H1 (cell line): ENCODE results near the gene CISTR. TPM values are rescaled to one million over a fixed set of nuclear protein-coding genes. Genes with fewer than 3 reads are reported as not detected.

Source experiments
- BRCA1 ChIP-seq: IDR thresholded peaks from 2 replicates; pipeline ENCODE4 v1.6.1; 2012; ENCODE audit warnings: low read depth, low read length, improper control_type of control experiment
- MAFK ChIP-seq: IDR thresholded peaks from 2 replicates; pipeline ENCODE4 v1.6.1; 2012; ENCODE audit warnings: low read depth, mild to moderate bottlenecking, improper control_type of control experiment, low read length
- PHF8 ChIP-seq: fragments of 200-600 bp; sonication (generic); conservative IDR thresholded peaks from 2 replicates; pipeline ENCODE4 v1.7.1; 2012; ENCODE audit warnings: low read depth, mild to moderate bottlenecking, inconsistent platforms, low read length, moderate library complexity
- POU5F1 ChIP-seq: IDR thresholded peaks from 2 replicates; pipeline ENCODE4 v1.6.1; 2011; ENCODE audit warnings: low read depth, mild to moderate bottlenecking, low read length, moderate library complexity
- SP1 ChIP-seq: IDR thresholded peaks from 2 replicates; pipeline ENCODE4 v1.6.1; 2011; ENCODE audit warnings: low read depth, low read length
- SP4 ChIP-seq: IDR thresholded peaks from 2 replicates; pipeline ENCODE4 v1.6.1; 2012; ENCODE audit warnings: low read length, inconsistent platforms
- SUZ12 ChIP-seq: fragments of 200-600 bp; sonication (generic); IDR thresholded peaks from 2 replicates; pipeline ENCODE4 v1.6.1; 2012; ENCODE audit warnings: mild to moderate bottlenecking, inconsistent platforms, low read length, moderate library complexity, mixed read lengths
- TAF7 ChIP-seq: optimal IDR thresholded peaks from 2 replicates; pipeline ENCODE3; 2011; ENCODE audit warnings: low read depth, mild to moderate bottlenecking, inconsistent platforms, low read length, moderate library complexity, borderline replicate concordance
- polyA plus RNA-seq, 7 experiments: library from polyadenylated mRNA; depleted of rRNA in 3 of 7; stranded (reverse) in 5 of 7; unstranded in 2 of 7; fragments of >200 nt in 5 of 7; fragments of 200-250 nt in 2 of 7; gene quantifications; 1 replicate in 5 of 7; 2 replicates in 1 of 7; 4 replicates in 1 of 7; pipeline versions ENCODE4 v1.2.1 to v1.2.3, GENCODE V29; 2011 to 2013; ENCODE audit warnings: missing spikeins in 2 of 7, mixed read lengths in 2 of 7
- total RNA-seq: library from RNA; stranded (reverse); fragmentation: NEBNext Ultra II Directional; extraction: Animal tissue kit (Norgen Biotek cat#: 25700); gene quantifications from 2 replicates; pipeline ENCODE4 v1.2.1, GENCODE V29; 2021
- TF ChIP-seq, protein P1 (sequence below), 3 experiments: IDR thresholded peaks; 1 replicate in 2 of 3; 2 replicates in 1 of 3; pipeline versions ENCODE4 v1.5.1 to v1.6.1; 2011; ENCODE audit warnings: low read length in 3 of 3, mild to moderate bottlenecking in 3 of 3, inconsistent platforms in 2 of 3, low read depth in 1 of 3, moderate library complexity in 1 of 3; ENCODE audit not compliant: insufficient read depth in 1 of 3; ENCODE audit errors: control extremely low read depth in 1 of 3

The CISTR gene
- total and polyA plus RNA-seq, 2 of the 8 experiments (the other 6 are each of a cell fraction or from before 2014, with no cell fraction given), result not detected

GRCh38 chr12:53747095-53747494 is 4.7 kb downstream of the CISTR start (continued):
- TF ChIP-seq PHF8 (no peak), MAFK (no peak), BRCA1 (no peak), POU5F1 (no peak), TAF7 (no peak), SP4 (no peak), SUZ12 (no peak), SP1 (no peak)
- TF ChIP-seq, protein P1, sequence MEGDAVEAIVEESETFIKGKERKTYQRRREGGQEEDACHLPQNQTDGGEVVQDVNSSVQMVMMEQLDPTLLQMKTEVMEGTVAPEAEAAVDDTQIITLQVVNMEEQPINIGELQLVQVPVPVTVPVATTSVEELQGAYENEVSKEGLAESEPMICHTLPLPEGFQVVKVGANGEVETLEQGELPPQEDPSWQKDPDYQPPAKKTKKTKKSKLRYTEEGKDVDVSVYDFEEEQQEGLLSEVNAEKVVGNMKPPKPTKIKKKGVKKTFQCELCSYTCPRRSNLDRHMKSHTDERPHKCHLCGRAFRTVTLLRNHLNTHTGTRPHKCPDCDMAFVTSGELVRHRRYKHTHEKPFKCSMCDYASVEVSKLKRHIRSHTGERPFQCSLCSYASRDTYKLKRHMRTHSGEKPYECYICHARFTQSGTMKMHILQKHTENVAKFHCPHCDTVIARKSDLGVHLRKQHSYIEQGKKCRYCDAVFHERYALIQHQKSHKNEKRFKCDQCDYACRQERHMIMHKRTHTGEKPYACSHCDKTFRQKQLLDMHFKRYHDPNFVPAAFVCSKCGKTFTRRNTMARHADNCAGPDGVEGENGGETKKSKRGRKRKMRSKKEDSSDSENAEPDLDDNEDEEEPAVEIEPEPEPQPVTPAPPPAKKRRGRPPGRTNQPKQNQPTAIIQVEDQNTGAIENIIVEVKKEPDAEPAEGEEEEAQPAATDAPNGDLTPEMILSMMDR (IDR thresholded peaks at IDR 0.05; ENCODE audit: control extremely low read depth in 1 of 3, insufficient read depth in 1 of 3, low read depth in 1 of 3, low read length in 3 of 3), result no peak
